Stomach (tissue), 4 donors: Measurements from ENCODE around the gene AFMID.

Experiments used
- EP300 ChIP-seq: sonication (generic); formaldehyde crosslinking; IDR thresholded peaks from one replicate; pipeline ENCODE4 v1.6.1; 2017; ENCODE audit warnings: antibody characterized with exemption
- POLR2A ChIP-seq, 4 donors: fragments of 450-650 bp; IDR thresholded peaks; one replicate each; pipeline ENCODE4 v1.6.1; 2016; ENCODE audit warnings: antibody characterized with exemption in 4 of 4, control low read depth in 2 of 4, mild to moderate bottlenecking in 1 of 4, moderate library complexity in 1 of 4
- POLR2AphosphoS5 ChIP-seq, 3 donors: sonication (generic); formaldehyde crosslinking; IDR thresholded peaks; one replicate each; pipeline ENCODE4 v1.6.1; 2016; ENCODE audit warnings: antibody characterized with exemption in 3 of 3
- TF ChIP-seq, protein P1 (sequence below), 7 experiments: fragments of 450-650 bp in 4 of 7; fragments of 200-600 bp in 3 of 7; sonication (generic) in 3 of 7; IDR thresholded peaks; one replicate each; pipeline ENCODE4 v1.5.1; 2016 to 2019; ENCODE audit warnings: antibody characterized with exemption in 7 of 7, control low read depth in 2 of 7, mild to moderate bottlenecking in 1 of 7

GRCh38 chr17:78154903-78155811 lies 32.0 kb upstream of the AFMID start:
- TF ChIP-seq, protein P1, sequence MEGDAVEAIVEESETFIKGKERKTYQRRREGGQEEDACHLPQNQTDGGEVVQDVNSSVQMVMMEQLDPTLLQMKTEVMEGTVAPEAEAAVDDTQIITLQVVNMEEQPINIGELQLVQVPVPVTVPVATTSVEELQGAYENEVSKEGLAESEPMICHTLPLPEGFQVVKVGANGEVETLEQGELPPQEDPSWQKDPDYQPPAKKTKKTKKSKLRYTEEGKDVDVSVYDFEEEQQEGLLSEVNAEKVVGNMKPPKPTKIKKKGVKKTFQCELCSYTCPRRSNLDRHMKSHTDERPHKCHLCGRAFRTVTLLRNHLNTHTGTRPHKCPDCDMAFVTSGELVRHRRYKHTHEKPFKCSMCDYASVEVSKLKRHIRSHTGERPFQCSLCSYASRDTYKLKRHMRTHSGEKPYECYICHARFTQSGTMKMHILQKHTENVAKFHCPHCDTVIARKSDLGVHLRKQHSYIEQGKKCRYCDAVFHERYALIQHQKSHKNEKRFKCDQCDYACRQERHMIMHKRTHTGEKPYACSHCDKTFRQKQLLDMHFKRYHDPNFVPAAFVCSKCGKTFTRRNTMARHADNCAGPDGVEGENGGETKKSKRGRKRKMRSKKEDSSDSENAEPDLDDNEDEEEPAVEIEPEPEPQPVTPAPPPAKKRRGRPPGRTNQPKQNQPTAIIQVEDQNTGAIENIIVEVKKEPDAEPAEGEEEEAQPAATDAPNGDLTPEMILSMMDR (IDR thresholded peaks at IDR 0.05), result no peak
- no peak for TF ChIP-seq POLR2AphosphoS5 (IDR thresholded peaks at IDR 0.05)
- no peak for TF ChIP-seq EP300
- TF ChIP-seq POLR2A (IDR thresholded peaks at IDR 0.05), result no peak
